Measurements from ENCODE around the gene KCNJ3.

- TF ChIP-seq BHLHE40 (IDR thresholded peaks at IDR 0.05; ENCODE audit: low read depth, low read length) (no peak), JUN (IDR thresholded peaks at IDR 0.05) (no peak), CTCF (IDR thresholded peaks at IDR 0.05) (no peak), HOXA7 (CRISPR knock-in tag; IDR thresholded peaks at IDR 0.05) (no peak)
Observed at GRCh38 chr2:154681741-154682140, 16.8 kb upstream of the KCNJ3 start.
